ENCODE data around the gene NGDN.

Gene NGDN

GRCh38 chr14:23478109-23478759, 8.7 kb downstream of the NGDN start:
- DNase-seq = peak; percentile 68

- no peak for DNase-seq
These were observed 12.0 kb downstream of the NGDN start for GRCh38 chr14:23481362-23481970.

GRCh38 chr14:23481979-23482822, 12.7 kb downstream of the NGDN start:
- no peak for DNase-seq

GRCh38 chr14:23482823-23483148, 13.3 kb downstream of the NGDN start:
- DNase-seq = no peak

GRCh38 chr14:23483236-23483854, 13.8 kb downstream of the NGDN start:
- no peak for DNase-seq

- DNase-seq = no peak
These were observed 15.8 kb downstream of the NGDN start for GRCh38 chr14:23485326-23485725.

GRCh38 chr14:23486036-23486435, 16.5 kb downstream of the NGDN start:
- no peak for DNase-seq

- DNase-seq = no peak
These were observed 17.7 kb downstream of the NGDN start for GRCh38 chr14:23487216-23487615.

- DNase-seq = no peak
These were observed 23.2 kb downstream of the NGDN start for GRCh38 chr14:23492618-23493272.

- DNase-seq = no peak
These were observed 24.7 kb downstream of the NGDN start for GRCh38 chr14:23494223-23494622.

- DNase-seq = no peak
These were observed 42.7 kb downstream of the NGDN start for GRCh38 chr14:23512156-23512555.

GRCh38 chr14:23513005-23513817, 43.7 kb downstream of the NGDN start:
- no peak for DNase-seq

- DNase-seq = no peak
These were observed 44.5 kb downstream of the NGDN start for GRCh38 chr14:23513818-23514643.

GRCh38 chr14:23514644-23514957, 45.1 kb downstream of the NGDN start:
- DNase-seq = no peak

GRCh38 chr14:23517650-23518326, 48.3 kb downstream of the NGDN start:
- no peak for DNase-seq

GRCh38 chr14:23518709-23519108, 49.2 kb downstream of the NGDN start:
- DNase-seq = no peak

GRCh38 chr14:23520899-23521533, 51.5 kb downstream of the NGDN start:
- no peak for DNase-seq

GRCh38 chr14:23521785-23522640, 52.5 kb downstream of the NGDN start:
- DNase-seq = no peak

GRCh38 chr14:23522643-23523198, 53.2 kb downstream of the NGDN start:
- DNase-seq = no peak

Measured in activated naive CD4-positive, alpha-beta T cell treated with anti-CD3 and anti-CD28 coated beads, Interleukin-2, amount 50 U/mL, for 16 hours (primary cell).